Psoas muscle (tissue), 8 donors: ENCODE measurements around the gene DIAPH3. TPM values are rescaled to one million over a fixed set of nuclear protein-coding genes. Genes with fewer than 3 reads are reported as not detected.

Source experiments
- ATAC-seq, 4 donors: fragments of 200-7000 bp; cut with Tn5 transposase; one replicate each; pipeline ENCODE4 v1.9.1; 2020; ENCODE audit warnings: moderate library complexity in 3 of 4, mild to moderate bottlenecking in 2 of 4
- DNase-seq, 2 donors: peaks; one replicate each; pipeline ENCODE4 v3.0.0-alpha.2; 2020
- H3K27ac ChIP-seq: fragments of 200-600 bp; one replicate; pipeline ENCODE4 v1.8.0; 2022
- H3K27me3 ChIP-seq, 3 donors: fragments of 200-600 bp in 1 of 3; one replicate each; pipeline versions ENCODE4 v1.6.1 to v1.8.0; 2013 to 2022; ENCODE audit warnings: low read length in 2 of 3, mild to moderate bottlenecking in 2 of 3, moderate library complexity in 1 of 3; ENCODE audit not compliant: insufficient read depth in 3 of 3
- H3K36me3 ChIP-seq, 2 donors: fragments of 200-600 bp in 1 of 2; one replicate each; pipeline versions ENCODE4 v1.6.1 to v1.8.0; 2013 to 2022; ENCODE audit warnings: low read depth in 1 of 2, mild to moderate bottlenecking in 1 of 2, moderate library complexity in 1 of 2; ENCODE audit not compliant: insufficient read depth in 1 of 2
- H3K4me1 ChIP-seq: fragments of 200-600 bp; one replicate; pipeline ENCODE4 v1.8.0; 2022
- H3K4me3 ChIP-seq: fragments of 200-600 bp; one replicate; pipeline ENCODE4 v1.8.0; 2022; ENCODE audit warnings: mild to moderate bottlenecking
- H3K9me3 ChIP-seq: fragments of 200-600 bp; one replicate; pipeline ENCODE4 v1.8.0; 2022
- WGBS, 3 donors: extraction: QIAGEN DNeasy Blood & Tissue Kit; methylation state at CpG; one replicate each; pipeline versions ENCODE4 v1.1.6 to v1.1.7; 2013; 5-methylcytosine and 5-hydroxymethylcytosine counted together
- intact Hi-C, 2 donors: fragments of 100-400 bp; cut with DNase I; formaldehyde crosslinking; loops; one replicate each; pipeline versions ENCODE4 v1.11.0 to v1.14.2; 2022
- polyA plus RNA-seq, 3 donors: library from polyadenylated mRNA; stranded (reverse); fragments of 200-250 nt; gene quantifications; one replicate each; pipeline ENCODE4 v1.2.3, GENCODE V29; 2013
- total RNA-seq, 4 donors: library from RNA; stranded (reverse); fragmentation: NEBNext Ultra II Directional in 2 of 4; extraction: Animal tissue kit (Norgen Biotek cat#: 25700) in 2 of 4; gene quantifications; one replicate each; pipeline versions ENCODE4 v1.2.1 to v1.2.4, GENCODE V29; 2021 to 2023
- TF ChIP-seq, protein P1 (sequence below): fragments of 200-600 bp; IDR thresholded peaks from one replicate; pipeline ENCODE4 v1.8.0; 2022; ENCODE audit warnings: antibody characterized with exemption
- donor health status: healthy with polysubstance abuse.
- donor health status: DM: no; HTN: no; CAD: no; lungs with moderate emphysema.
- donor health status: Bipolar disorder and iron deficiency.
- donor health status: healthy.
- donor health status: DM: yes; HTN: yes; CAD: no.
- donor health status: DM: no; HTN: no; CAD: no.
- donor health status: DM: no; HTN: no; CAD: no.
- donor health status: DM: yes; HTN: yes; CAD: no.

DIAPH3 gene
- total and polyA plus RNA-seq, 7 donors = 0.03 to 0.10 (median 0.08) TPM; not detected in 4

DNA sequence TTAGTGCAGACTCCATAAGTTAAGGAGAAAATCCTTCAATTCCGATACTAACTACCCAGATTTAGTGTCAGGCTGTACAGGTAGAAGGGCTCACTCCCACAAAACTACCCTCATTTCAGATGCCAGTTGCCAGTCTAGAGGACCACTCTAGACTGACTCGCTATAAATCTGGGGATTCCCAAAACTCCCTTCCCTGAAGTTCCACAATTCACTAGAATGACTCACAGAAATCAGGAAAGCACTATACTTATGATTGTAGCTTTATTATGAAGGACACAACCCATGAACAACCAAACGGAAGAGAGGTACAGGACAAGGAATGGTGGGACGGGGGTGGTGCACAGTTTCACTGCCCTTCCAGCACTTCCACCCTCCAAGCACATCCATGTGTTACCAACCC, 321.2 kb downstream of the DIAPH3 start:
- H3K4me1 ChIP-seq = no peaks in the 10 kb centered on the region
- intact Hi-C loops = no loop called here
- H3K4me3 ChIP-seq = no peak overlapping the region
- WGBS, 3 donors = 95 to 97% (median 97%) methylated on average over 4 of the region's 4 CpGs
- TF ChIP-seq, protein P1, sequence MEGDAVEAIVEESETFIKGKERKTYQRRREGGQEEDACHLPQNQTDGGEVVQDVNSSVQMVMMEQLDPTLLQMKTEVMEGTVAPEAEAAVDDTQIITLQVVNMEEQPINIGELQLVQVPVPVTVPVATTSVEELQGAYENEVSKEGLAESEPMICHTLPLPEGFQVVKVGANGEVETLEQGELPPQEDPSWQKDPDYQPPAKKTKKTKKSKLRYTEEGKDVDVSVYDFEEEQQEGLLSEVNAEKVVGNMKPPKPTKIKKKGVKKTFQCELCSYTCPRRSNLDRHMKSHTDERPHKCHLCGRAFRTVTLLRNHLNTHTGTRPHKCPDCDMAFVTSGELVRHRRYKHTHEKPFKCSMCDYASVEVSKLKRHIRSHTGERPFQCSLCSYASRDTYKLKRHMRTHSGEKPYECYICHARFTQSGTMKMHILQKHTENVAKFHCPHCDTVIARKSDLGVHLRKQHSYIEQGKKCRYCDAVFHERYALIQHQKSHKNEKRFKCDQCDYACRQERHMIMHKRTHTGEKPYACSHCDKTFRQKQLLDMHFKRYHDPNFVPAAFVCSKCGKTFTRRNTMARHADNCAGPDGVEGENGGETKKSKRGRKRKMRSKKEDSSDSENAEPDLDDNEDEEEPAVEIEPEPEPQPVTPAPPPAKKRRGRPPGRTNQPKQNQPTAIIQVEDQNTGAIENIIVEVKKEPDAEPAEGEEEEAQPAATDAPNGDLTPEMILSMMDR = no peak
- no peaks in the 10 kb centered on the region for H3K36me3 ChIP-seq
- no peak for ATAC-seq
- H3K27me3 ChIP-seq = no peaks in the 10 kb centered on the region
- DNase-seq = no peak
- H3K27ac ChIP-seq = no peak overlapping the region
- no peaks in the 10 kb centered on the region for H3K9me3 ChIP-seq

DNA sequence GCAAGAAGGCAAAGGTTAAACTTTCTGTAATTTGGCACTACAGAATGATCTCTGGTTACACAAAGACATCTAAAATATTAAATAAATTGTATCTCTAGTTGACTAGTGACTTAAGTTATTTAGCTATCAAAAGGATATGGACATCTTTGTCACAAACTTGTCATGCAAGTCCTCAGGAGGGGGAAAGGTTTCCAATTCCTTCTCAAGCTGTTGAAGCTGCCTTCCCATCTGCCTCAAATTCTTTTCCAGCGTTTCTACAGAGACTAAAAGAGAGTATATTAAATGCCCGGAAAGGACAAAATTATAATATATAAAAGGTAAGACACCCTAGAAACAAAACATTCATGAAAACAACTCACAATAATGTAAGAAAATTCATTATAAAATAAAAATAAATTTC, 324.5 kb downstream of the DIAPH3 start:
- no peak for DNase-seq
- no peak for ATAC-seq
- Histone ChIP-seq H3K9me3 (no peaks in the 10 kb centered on the region), H3K27me3 (no peaks in the 10 kb centered on the region), H3K36me3 (no peaks in the 10 kb centered on the region), H3K27ac (no peak overlapping the region), H3K4me1 (no peaks in the 10 kb centered on the region), H3K4me3 (no peak overlapping the region)
- TF ChIP-seq, protein P1 = no peak
- WGBS, 3 donors = 81 to 83% (median 82%) methylated on average over 2 of the region's 2 CpGs
- intact Hi-C loops = no loop called here

- ATAC-seq = no peak
- intact Hi-C loops = no loop called here
- no peaks in the 10 kb centered on the region for H3K27me3 ChIP-seq
- H3K36me3 ChIP-seq = no peaks in the 10 kb centered on the region
- WGBS, 3 donors = 65 to 78% (median 68%) methylated on average over 3 of the region's 3 CpGs
- TF ChIP-seq, protein P1 = no peak
- no peak for DNase-seq
- no peaks in the 10 kb centered on the region for H3K4me1 ChIP-seq
- no peak overlapping the region for H3K27ac ChIP-seq
- H3K4me3 ChIP-seq = no peak overlapping the region
- H3K9me3 ChIP-seq = no peaks in the 10 kb centered on the region
Measured at GRCh38 chr13:59837101-59837500, 326.6 kb downstream of the DIAPH3 start.

DNA sequence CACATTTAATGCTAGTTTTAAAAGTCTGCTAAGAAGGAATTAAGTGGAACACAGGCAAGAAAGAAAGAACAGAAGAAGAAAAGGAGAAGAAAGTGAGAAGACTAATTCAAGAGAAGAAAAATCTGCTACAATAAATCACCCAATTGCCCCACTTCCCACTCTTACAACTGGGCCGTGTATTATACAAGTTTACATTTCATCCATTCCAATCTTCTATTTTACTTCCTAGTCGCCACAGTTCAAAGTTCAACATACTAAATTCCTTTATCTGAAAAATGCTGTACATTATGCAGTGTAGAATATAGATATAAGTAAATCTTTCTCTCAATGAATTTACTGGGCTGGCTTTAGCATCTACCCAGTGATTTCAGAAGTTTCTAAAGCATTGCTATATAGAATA, 328.2 kb downstream of the DIAPH3 start:
- Histone ChIP-seq H3K4me1 (no peaks in the 10 kb centered on the region), H3K27me3 (no peaks in the 10 kb centered on the region), H3K9me3 (no peaks in the 10 kb centered on the region), H3K27ac (no peak overlapping the region), H3K4me3 (no peak overlapping the region), H3K36me3 (no peaks in the 10 kb centered on the region)
- TF ChIP-seq, protein P1 = no peak
- DNase-seq = no peak
- intact Hi-C loops = no loop called here
- 74 to 80% (median 80%) methylated on average over 2 of the region's 2 CpGs for WGBS, 3 donors
- no peak for ATAC-seq

GRCh38 chr13:59834801-59835200, 328.9 kb downstream of the DIAPH3 start:
- Histone ChIP-seq H3K9me3 (no peaks in the 10 kb centered on the region), H3K36me3 (no peaks in the 10 kb centered on the region), H3K27me3 (no peaks in the 10 kb centered on the region), H3K4me3 (no peak overlapping the region), H3K4me1 (no peaks in the 10 kb centered on the region), H3K27ac (no peak overlapping the region)
- ATAC-seq (no peak), DNase-seq (no peak)
- intact Hi-C loops = no loop called here
- TF ChIP-seq, protein P1 = no peak
